ENCODE results near the gene KCNT2. TPM values are rescaled to one million over a fixed set of nuclear protein-coding genes. Genes with fewer than 3 reads are reported as not detected.

KCNT2 gene
- total and polyA plus RNA-seq, 10 donors = 0.04 to 1.2 (median 0.99) TPM

GRCh38 chr1:196493881-196494280 is 114.4 kb downstream of the KCNT2 start:
- H3K9me3 ChIP-seq = no peaks in the 10 kb centered on the region
- no peak overlapping the region for H3K27ac ChIP-seq
- 80 to 93% (median 83%) methylated on average over 4 of the region's 4 CpGs for WGBS, 5 donors
- no peaks in the 10 kb centered on the region for H3K4me1 ChIP-seq
- no peak overlapping the region for H3K4me3 ChIP-seq
- no peak for DNase-seq
- intact Hi-C loops (cut with DNase I; ENCODE audit: low total_unique reads) = no loop called here
- H3K27me3 ChIP-seq (replicated peaks in 1 of 7) = no peaks in the 10 kb centered on the region
- TF ChIP-seq POLR2A (IDR thresholded peaks at IDR 0.05) (no peak), POLR2AphosphoS5 (IDR thresholded peaks at IDR 0.05) (no peak), CTCF (IDR thresholded peaks at IDR 0.05 in 8 of 11, conservative IDR thresholded peaks at IDR 0.05 in 3 of 11) (no peak)
- H3K36me3 ChIP-seq = no peaks in the 10 kb centered on the region

GRCh38 chr1:196488579-196488978 is 119.7 kb downstream of the KCNT2 start:
- Histone ChIP-seq H3K9me3 (peaks cover 0 to 2% (median 0%) of the 10 kb centered on the region in 8 donors), H3K4me1 (no peaks in the 10 kb centered on the region), H3K27me3 (replicated peaks in 1 of 7) (no peaks in the 10 kb centered on the region), H3K27ac (no peak overlapping the region), H3K36me3 (no peaks in the 10 kb centered on the region), H3K4me3 (no peak overlapping the region)
- intact Hi-C loops (cut with DNase I; ENCODE audit: low total_unique reads) = no loop called here
- no peak for TF ChIP-seq CTCF (IDR thresholded peaks at IDR 0.05 in 8 of 11, conservative IDR thresholded peaks at IDR 0.05 in 3 of 11)
- TF ChIP-seq POLR2AphosphoS5 (IDR thresholded peaks at IDR 0.05) = no peak
- TF ChIP-seq POLR2A (IDR thresholded peaks at IDR 0.05) = no peak
- no peak for DNase-seq

GRCh38 chr1:196486346-196486745 is 121.9 kb downstream of the KCNT2 start:
- H3K27me3 ChIP-seq (replicated peaks in 1 of 7) = no peaks in the 10 kb centered on the region
- H3K36me3 ChIP-seq = no peaks in the 10 kb centered on the region
- intact Hi-C loops (cut with DNase I; ENCODE audit: low total_unique reads) = no loop called here
- H3K27ac ChIP-seq = no peak overlapping the region
- no peaks in the 10 kb centered on the region for H3K4me1 ChIP-seq
- DNase-seq = no peak
- TF ChIP-seq POLR2A (IDR thresholded peaks at IDR 0.05) (no peak), CTCF (IDR thresholded peaks at IDR 0.05 in 8 of 11, conservative IDR thresholded peaks at IDR 0.05 in 3 of 11) (no peak), POLR2AphosphoS5 (IDR thresholded peaks at IDR 0.05) (no peak)
- no peak overlapping the region for H3K4me3 ChIP-seq
- peaks cover 0 to 2% (median 0%) of the 10 kb centered on the region in 8 donors for H3K9me3 ChIP-seq

GRCh38 chr1:196481616-196482015 is 126.6 kb downstream of the KCNT2 start:
- Histone ChIP-seq H3K27ac (no peak overlapping the region), H3K36me3 (no peaks in the 10 kb centered on the region), H3K4me3 (no peak overlapping the region), H3K27me3 (replicated peaks in 1 of 7) (no peaks in the 10 kb centered on the region), H3K4me1 (no peaks in the 10 kb centered on the region), H3K9me3 (peaks cover 0 to 2% (median 0%) of the 10 kb centered on the region in 8 donors)
- no peak for DNase-seq
- intact Hi-C loops (cut with DNase I; ENCODE audit: low total_unique reads) = no loop called here
- TF ChIP-seq POLR2A (IDR thresholded peaks at IDR 0.05) (no peak), POLR2AphosphoS5 (IDR thresholded peaks at IDR 0.05) (no peak), CTCF (IDR thresholded peaks at IDR 0.05 in 8 of 11, conservative IDR thresholded peaks at IDR 0.05 in 3 of 11) (no peak)
- WGBS, 5 donors = 84 to 96% (median 86%) methylated on average over 2 of the region's 2 CpGs

Data from spleen (tissue), 11 donors.